Esophagus muscularis mucosa (tissue), 4 donors: ENCODE data around the gene POP7. TPM values are rescaled to one million over a fixed set of nuclear protein-coding genes. Genes with fewer than 3 reads are reported as not detected.
A peak's percentile ranks its signal among the peaks of the same experiment; 100 is the strongest.
"Not testable (repeated sequence)": the region's sequence is repeated elsewhere in the genome, so short reads cannot be mapped to it uniquely, and the experiment has no call there.

Source experiments
- DNase-seq: peaks from one replicate; pipeline ENCODE4 v3.0.0-alpha.2; 2017; ENCODE audit errors: extremely low spot score
- H3K27ac ChIP-seq, 4 donors: fragments of 200-600 bp; sonication (generic); replicated peaks in 1 of 4; 1 replicate in 3 of 4; 2 replicates in 1 of 4; pipeline ENCODE4 v1.5.1; 2016 to 2019; ENCODE audit warnings: mild to moderate bottlenecking in 1 of 4
- H3K27me3 ChIP-seq, 4 donors: fragments of 200-600 bp; sonication (generic); one replicate each; pipeline versions ENCODE4 v1.5.1 to v1.6.0; 2016 to 2019
- H3K36me3 ChIP-seq, 4 donors: fragments of 200-600 bp; sonication (generic); one replicate each; pipeline ENCODE4 v1.5.1; 2016 to 2019
- H3K4me1 ChIP-seq, 4 donors: fragments of 200-600 bp; sonication (generic); one replicate each; pipeline ENCODE4 v1.5.1; 2016 to 2019
- H3K4me3 ChIP-seq, 4 donors: fragments of 200-600 bp; sonication (generic); 1 replicate in 2 of 4; 2 replicates in 2 of 4; pipeline ENCODE4 v1.5.1; 2016 to 2019; ENCODE audit warnings: mild to moderate bottlenecking in 4 of 4, moderate library complexity in 1 of 4
- H3K9me3 ChIP-seq, 4 donors: fragments of 200-600 bp; sonication (generic); 1 replicate in 3 of 4; 2 replicates in 1 of 4; pipeline ENCODE4 v1.5.1; 2016 to 2019
- EP300 ChIP-seq: sonication (generic); formaldehyde crosslinking; IDR thresholded peaks from one replicate; pipeline ENCODE4 v1.6.1; 2017; ENCODE audit warnings: antibody characterized with exemption
- POLR2A ChIP-seq: fragments of 450-650 bp; IDR thresholded peaks from one replicate; pipeline ENCODE4 v1.6.1; 2017; ENCODE audit warnings: antibody characterized with exemption, moderate library complexity, mild to moderate bottlenecking, low read depth
- POLR2AphosphoS5 ChIP-seq, 2 donors: sonication (generic); formaldehyde crosslinking; IDR thresholded peaks; one replicate each; pipeline ENCODE4 v1.6.1; 2017; ENCODE audit warnings: antibody characterized with exemption in 2 of 2
- WGBS: methylation state at CpG from one replicate; pipeline ENCODE4 v1.1.5; 2018; 5-methylcytosine and 5-hydroxymethylcytosine counted together
- intact Hi-C: fragments of 100-400 bp; cut with DNase I; formaldehyde crosslinking; loops from one replicate; pipeline ENCODE4 v1.15.1; 2023
- total RNA-seq, 4 donors: library from RNA; depleted of rRNA; stranded (reverse); fragments of >200 nt; gene quantifications; one replicate each; pipeline versions ENCODE4 v1.1.0 to v1.2.1, GENCODE V29; 2016
- TF ChIP-seq, protein P1 (sequence below), 3 experiments: fragments of 200-600 bp in 2 of 3; fragments of 450-650 bp in 1 of 3; sonication (generic) in 2 of 3; IDR thresholded peaks; one replicate each; pipeline ENCODE4 v1.5.1; 2017 to 2019; ENCODE audit warnings: antibody characterized with exemption in 3 of 3, mild to moderate bottlenecking in 2 of 3, moderate library complexity in 1 of 3

Gene POP7
- total RNA-seq, 4 donors from 2014 or later: 27.0 to 51.3 (median 43.7) TPM

DNA sequence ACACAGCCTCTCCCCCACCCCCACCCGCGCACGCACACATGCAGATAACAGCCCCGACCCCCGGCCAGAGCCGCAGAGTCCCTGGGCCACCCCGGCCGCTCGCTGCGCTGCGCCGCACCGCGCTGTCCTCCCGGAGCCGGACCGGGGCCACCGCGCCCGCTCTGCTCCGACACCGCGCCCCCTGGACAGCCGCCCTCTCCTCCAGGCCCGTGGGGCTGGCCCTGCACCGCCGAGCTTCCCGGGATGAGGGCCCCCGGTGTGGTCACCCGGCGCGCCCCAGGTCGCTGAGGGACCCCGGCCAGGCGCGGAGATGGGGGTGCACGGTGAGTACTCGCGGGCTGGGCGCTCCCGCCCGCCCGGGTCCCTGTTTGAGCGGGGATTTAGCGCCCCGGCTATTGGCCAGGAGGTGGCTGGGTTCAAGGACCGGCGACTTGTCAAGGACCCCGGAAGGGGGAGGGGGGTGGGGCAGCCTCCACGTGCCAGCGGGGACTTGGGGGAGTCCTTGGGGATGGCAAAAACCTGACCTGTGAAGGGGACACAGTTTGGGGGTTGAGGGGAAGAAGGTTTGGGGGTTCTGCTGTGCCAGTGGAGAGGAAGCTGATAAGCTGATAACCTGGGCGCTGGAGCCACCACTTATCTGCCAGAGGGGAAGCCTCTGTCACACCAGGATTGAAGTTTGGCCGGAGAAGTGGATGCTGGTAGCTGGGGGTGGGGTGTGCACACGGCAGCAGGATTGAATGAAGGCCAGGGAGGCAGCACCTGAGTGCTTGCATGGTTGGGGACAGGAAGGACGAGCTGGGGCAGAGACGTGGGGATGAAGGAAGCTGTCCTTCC, 15.0 kb downstream of the POP7 start:
- Histone ChIP-seq H3K4me3 (peak overlapping the region in 2 of 4 donors; percentile 12 to 30), H3K4me1 (peaks cover 6 to 22% (median 20%) of the 10 kb centered on the region in 4 donors), H3K27me3 (peaks cover 0 to 57% (median 22%) of the 10 kb centered on the region in 4 donors), H3K9me3 (no peaks in the 10 kb centered on the region), H3K36me3 (no peaks in the 10 kb centered on the region), H3K27ac (no peak overlapping the region)
- no peak for DNase-seq
- 15% methylated on average over 19 of the region's 56 CpGs for WGBS
- intact Hi-C loops: no loop called here
- TF ChIP-seq, protein P1, sequence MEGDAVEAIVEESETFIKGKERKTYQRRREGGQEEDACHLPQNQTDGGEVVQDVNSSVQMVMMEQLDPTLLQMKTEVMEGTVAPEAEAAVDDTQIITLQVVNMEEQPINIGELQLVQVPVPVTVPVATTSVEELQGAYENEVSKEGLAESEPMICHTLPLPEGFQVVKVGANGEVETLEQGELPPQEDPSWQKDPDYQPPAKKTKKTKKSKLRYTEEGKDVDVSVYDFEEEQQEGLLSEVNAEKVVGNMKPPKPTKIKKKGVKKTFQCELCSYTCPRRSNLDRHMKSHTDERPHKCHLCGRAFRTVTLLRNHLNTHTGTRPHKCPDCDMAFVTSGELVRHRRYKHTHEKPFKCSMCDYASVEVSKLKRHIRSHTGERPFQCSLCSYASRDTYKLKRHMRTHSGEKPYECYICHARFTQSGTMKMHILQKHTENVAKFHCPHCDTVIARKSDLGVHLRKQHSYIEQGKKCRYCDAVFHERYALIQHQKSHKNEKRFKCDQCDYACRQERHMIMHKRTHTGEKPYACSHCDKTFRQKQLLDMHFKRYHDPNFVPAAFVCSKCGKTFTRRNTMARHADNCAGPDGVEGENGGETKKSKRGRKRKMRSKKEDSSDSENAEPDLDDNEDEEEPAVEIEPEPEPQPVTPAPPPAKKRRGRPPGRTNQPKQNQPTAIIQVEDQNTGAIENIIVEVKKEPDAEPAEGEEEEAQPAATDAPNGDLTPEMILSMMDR (IDR thresholded peaks at IDR 0.05): no peak
- no peak for TF ChIP-seq POLR2A

DNA sequence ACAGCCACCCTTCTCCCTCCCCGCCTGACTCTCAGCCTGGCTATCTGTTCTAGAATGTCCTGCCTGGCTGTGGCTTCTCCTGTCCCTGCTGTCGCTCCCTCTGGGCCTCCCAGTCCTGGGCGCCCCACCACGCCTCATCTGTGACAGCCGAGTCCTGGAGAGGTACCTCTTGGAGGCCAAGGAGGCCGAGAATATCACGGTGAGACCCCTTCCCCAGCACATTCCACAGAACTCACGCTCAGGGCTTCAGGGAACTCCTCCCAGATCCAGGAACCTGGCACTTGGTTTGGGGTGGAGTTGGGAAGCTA, 15.5 kb downstream of the POP7 start:
- DNase-seq: no peak
- Histone ChIP-seq H3K27ac (no peak overlapping the region), H3K36me3 (no peaks in the 10 kb centered on the region), H3K27me3 (peaks cover 0 to 55% (median 22%) of the 10 kb centered on the region in 4 donors), H3K4me3 (no peak overlapping the region), H3K4me1 (peaks cover 6 to 27% (median 22%) of the 10 kb centered on the region in 4 donors), H3K9me3 (no peaks in the 10 kb centered on the region)
- no peak for TF ChIP-seq POLR2A
- intact Hi-C loops: no loop called here
- WGBS: 89% methylated on average over 8 of the region's 8 CpGs

DNA sequence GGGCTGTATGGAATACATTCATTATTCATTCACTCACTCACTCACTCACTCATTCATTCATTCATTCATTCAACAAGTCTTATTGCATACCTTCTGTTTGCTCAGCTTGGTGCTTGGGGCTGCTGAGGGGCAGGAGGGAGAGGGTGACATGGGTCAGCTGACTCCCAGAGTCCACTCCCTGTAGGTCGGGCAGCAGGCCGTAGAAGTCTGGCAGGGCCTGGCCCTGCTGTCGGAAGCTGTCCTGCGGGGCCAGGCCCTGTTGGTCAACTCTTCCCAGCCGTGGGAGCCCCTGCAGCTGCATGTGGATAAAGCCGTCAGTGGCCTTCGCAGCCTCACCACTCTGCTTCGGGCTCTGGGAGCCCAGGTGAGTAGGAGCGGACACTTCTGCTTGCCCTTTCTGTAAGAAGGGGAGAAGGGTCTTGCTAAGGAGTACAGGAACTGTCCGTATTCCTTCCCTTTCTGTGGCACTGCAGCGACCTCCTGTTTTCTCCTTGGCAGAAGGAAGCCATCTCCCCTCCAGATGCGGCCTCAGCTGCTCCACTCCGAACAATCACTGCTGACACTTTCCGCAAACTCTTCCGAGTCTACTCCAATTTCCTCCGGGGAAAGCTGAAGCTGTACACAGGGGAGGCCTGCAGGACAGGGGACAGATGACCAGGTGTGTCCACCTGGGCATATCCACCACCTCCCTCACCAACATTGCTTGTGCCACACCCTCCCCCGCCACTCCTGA, 16.7 kb downstream of the POP7 start:
- no peak overlapping the region for H3K27ac ChIP-seq
- intact Hi-C loops: no loop called here
- H3K4me3 ChIP-seq: no peak overlapping the region
- H3K27me3 ChIP-seq: peaks cover 0 to 54% (median 22%) of the 10 kb centered on the region in 4 donors
- no peak for DNase-seq
- TF ChIP-seq, protein P1 (IDR thresholded peaks at IDR 0.05): no peak
- no peak for TF ChIP-seq POLR2AphosphoS5 (IDR thresholded peaks at IDR 0.05)
- TF ChIP-seq EP300: no peak
- no peak for TF ChIP-seq POLR2A
- H3K4me1 ChIP-seq: peaks cover 6 to 36% (median 34%) of the 10 kb centered on the region in 4 donors
- H3K9me3 ChIP-seq: no peaks in the 10 kb centered on the region
- 76% methylated on average over 12 of the region's 17 CpGs for WGBS
- no peaks in the 10 kb centered on the region for H3K36me3 ChIP-seq

DNA sequence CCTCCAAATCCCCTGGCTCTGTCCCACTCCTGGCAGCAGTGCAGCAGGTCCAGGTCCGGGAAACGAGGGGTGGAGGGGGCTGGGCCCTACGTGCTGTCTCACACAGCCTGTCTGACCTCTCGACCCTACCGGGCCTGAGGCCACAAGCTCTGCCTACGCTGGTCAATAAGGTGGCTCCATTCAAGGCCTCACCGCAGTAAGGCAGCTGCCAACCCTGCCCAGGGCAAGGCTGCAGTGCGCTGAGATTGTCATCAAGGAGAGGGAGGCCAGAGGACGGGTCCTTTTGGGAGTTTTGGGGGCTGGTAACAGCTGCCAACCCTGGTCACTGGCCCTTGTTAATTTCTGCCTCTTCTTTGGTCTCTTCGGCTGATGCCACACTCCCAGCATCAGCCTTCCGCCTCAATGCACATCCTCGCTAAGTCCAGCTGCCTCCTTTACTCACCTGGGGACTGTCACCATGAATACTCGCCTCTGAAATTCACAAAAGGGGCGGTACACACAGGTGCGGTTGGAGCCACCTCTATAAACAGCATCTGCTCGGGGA, 17.9 kb downstream of the POP7 start:
- no peaks in the 10 kb centered on the region for H3K36me3 ChIP-seq
- no peak overlapping the region for H3K27ac ChIP-seq
- intact Hi-C loops: no loop called here
- TF ChIP-seq POLR2A: no peak
- no peak for DNase-seq
- H3K9me3 ChIP-seq: no peaks in the 10 kb centered on the region
- 81% methylated on average over 13 of the region's 16 CpGs for WGBS
- peaks cover 0 to 51% (median 22%) of the 10 kb centered on the region in 4 donors for H3K27me3 ChIP-seq
- no peak overlapping the region for H3K4me3 ChIP-seq
- H3K4me1 ChIP-seq: peaks cover 6 to 36% (median 34%) of the 10 kb centered on the region in 4 donors

DNA sequence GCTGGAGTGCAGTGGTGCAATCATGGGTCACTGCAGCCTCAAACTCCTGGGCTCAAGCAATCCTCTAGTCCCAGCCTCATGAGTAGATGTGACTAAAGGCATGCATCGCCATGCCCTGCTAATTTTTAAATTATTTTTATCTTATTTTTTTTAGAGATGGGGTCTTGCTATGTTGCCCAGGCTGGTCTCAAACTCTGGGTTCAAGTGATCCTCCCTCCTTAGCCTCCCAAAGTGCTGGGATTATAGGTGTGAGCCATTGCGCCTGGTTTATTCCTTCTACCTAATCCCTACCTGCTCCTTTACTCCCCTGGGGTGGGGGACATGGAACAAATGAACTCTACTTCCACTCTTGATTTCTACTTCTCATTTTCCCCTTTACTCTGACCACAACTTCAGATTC, 18.4 kb downstream of the POP7 start:
- H3K27ac ChIP-seq, H3K4me3 ChIP-seq, H3K9me3 ChIP-seq, H3K36me3 ChIP-seq, intact Hi-C loops, DNase-seq: not testable (repeated sequence)
- WGBS: 88% methylated on average over 2 of the region's 2 CpGs
- Histone ChIP-seq H3K27me3 (peaks cover 0 to 45% (median 21%) of the 10 kb centered on the region in 4 donors), H3K4me1 (peaks cover 6 to 36% (median 34%) of the 10 kb centered on the region in 4 donors)
